ENCODE measurements around the gene LRRC47.

DNA sequence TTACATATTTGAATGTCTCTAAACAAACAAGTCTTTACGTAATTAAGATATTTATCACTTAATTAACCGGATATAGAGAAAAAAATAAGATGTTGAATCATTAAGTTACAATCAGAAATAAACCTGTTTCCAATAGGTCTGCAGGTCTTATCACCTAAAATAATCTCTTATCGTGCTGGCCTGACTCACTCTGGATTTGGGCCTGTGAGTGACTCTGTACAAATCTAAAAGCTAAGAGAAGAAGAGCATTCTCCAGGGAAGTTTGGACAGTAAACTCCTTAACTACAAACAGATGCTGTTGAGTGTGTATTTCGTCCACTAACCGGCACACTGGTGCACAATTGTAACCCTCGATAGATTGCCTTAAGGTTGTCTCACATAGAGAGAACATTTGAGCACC is 35.4 kb upstream of the LRRC47 start:
- TF ChIP-seq, protein P1, sequence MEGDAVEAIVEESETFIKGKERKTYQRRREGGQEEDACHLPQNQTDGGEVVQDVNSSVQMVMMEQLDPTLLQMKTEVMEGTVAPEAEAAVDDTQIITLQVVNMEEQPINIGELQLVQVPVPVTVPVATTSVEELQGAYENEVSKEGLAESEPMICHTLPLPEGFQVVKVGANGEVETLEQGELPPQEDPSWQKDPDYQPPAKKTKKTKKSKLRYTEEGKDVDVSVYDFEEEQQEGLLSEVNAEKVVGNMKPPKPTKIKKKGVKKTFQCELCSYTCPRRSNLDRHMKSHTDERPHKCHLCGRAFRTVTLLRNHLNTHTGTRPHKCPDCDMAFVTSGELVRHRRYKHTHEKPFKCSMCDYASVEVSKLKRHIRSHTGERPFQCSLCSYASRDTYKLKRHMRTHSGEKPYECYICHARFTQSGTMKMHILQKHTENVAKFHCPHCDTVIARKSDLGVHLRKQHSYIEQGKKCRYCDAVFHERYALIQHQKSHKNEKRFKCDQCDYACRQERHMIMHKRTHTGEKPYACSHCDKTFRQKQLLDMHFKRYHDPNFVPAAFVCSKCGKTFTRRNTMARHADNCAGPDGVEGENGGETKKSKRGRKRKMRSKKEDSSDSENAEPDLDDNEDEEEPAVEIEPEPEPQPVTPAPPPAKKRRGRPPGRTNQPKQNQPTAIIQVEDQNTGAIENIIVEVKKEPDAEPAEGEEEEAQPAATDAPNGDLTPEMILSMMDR (CRISPR knock-in tag; IDR thresholded peaks at IDR 0.05), result no peak
- TF ChIP-seq, protein P2, sequence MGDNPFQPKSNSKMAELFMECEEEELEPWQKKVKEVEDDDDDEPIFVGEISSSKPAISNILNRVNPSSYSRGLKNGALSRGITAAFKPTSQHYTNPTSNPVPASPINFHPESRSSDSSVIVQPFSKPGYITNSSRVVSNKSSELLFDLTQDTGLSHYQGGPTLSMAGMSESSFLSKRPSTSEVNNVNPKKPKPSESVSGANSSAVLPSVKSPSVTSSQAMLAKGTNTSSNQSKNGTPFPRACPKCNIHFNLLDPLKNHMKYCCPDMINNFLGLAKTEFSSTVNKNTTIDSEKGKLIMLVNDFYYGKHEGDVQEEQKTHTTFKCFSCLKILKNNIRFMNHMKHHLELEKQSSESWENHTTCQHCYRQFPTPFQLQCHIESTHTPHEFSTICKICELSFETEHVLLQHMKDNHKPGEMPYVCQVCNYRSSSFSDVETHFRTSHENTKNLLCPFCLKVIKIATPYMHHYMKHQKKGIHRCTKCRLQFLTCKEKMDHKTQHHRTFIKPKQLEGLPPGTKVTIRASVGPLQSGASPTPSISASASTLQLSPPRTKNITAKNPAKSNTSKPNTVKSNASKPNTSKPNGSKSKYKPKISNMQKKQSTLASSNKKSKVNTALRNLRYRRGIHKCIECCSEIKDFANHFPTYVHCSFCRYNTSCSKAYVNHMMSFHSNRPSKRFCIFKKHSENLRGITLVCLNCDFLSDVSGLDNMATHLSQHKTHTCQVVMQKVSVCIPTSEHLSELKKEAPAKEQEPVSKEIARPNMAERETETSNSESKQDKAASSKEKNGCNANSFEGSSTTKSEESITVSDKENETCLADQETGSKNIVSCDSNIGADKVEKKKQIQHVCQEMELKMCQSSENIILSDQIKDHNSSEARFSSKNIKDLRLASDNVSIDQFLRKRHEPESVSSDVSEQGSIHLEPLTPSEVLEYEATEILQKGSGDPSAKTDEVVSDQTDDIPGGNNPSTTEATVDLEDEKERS (CRISPR knock-in tag; IDR thresholded peaks at IDR 0.05), result no peak
- TF ChIP-seq, protein P3, sequence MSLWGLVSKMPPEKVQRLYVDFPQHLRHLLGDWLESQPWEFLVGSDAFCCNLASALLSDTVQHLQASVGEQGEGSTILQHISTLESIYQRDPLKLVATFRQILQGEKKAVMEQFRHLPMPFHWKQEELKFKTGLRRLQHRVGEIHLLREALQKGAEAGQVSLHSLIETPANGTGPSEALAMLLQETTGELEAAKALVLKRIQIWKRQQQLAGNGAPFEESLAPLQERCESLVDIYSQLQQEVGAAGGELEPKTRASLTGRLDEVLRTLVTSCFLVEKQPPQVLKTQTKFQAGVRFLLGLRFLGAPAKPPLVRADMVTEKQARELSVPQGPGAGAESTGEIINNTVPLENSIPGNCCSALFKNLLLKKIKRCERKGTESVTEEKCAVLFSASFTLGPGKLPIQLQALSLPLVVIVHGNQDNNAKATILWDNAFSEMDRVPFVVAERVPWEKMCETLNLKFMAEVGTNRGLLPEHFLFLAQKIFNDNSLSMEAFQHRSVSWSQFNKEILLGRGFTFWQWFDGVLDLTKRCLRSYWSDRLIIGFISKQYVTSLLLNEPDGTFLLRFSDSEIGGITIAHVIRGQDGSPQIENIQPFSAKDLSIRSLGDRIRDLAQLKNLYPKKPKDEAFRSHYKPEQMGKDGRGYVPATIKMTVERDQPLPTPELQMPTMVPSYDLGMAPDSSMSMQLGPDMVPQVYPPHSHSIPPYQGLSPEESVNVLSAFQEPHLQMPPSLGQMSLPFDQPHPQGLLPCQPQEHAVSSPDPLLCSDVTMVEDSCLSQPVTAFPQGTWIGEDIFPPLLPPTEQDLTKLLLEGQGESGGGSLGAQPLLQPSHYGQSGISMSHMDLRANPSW (CRISPR knock-in tag; IDR thresholded peaks at IDR 0.05; ENCODE audit: borderline replicate concordance), result no peak
- TF ChIP-seq CEBPG (CRISPR knock-in tag; IDR thresholded peaks at IDR 0.05), result no peak
